ENCODE data around the gene CALML3.

The CALML3 gene

GRCh38 chr10:5491477-5491876, 33.3 kb upstream of the CALML3 start:
- DNase-seq: no peak

GRCh38 chr10:5492322-5492855, 32.4 kb upstream of the CALML3 start:
- no peak for DNase-seq

- DNase-seq: no peak
These were observed 31.7 kb upstream of the CALML3 start for GRCh38 chr10:5492929-5493576.

GRCh38 chr10:5493691-5494090, 31.1 kb upstream of the CALML3 start:
- DNase-seq: no peak

- no peak for DNase-seq
These were observed 30.1 kb upstream of the CALML3 start for GRCh38 chr10:5494611-5495010.

GRCh38 chr10:5496261-5497250, 28.2 kb upstream of the CALML3 start:
- no peak for DNase-seq

- DNase-seq: no peak
These were observed 27.5 kb upstream of the CALML3 start for GRCh38 chr10:5497289-5497688.

- DNase-seq: no peak
These were observed 26.6 kb upstream of the CALML3 start for GRCh38 chr10:5497948-5498730.

GRCh38 chr10:5498791-5499492, 25.8 kb upstream of the CALML3 start:
- no peak for DNase-seq

GRCh38 chr10:5499493-5500140, 25.1 kb upstream of the CALML3 start, which contains the start of gene CALML5:
TSS of gene CALML5 (minus strand) at chr10:5499570. CDS start at chr10:5499438, 132 bp downstream.
- no peak for DNase-seq

GRCh38 chr10:5500162-5500670, 24.5 kb upstream of the CALML3 start:
- no peak for DNase-seq

- no peak for DNase-seq
These were observed 23.9 kb upstream of the CALML3 start for GRCh38 chr10:5500910-5501309.

- DNase-seq: no peak
These were observed 22.7 kb upstream of the CALML3 start for GRCh38 chr10:5502061-5502521.

GRCh38 chr10:5502571-5503476, 21.9 kb upstream of the CALML3 start:
- no peak for DNase-seq

GRCh38 chr10:5503477-5503835, 21.3 kb upstream of the CALML3 start:
- no peak for DNase-seq

- no peak for DNase-seq
These were observed 20.4 kb upstream of the CALML3 start for GRCh38 chr10:5504146-5505072.

- no peak for DNase-seq
These were observed 18.5 kb upstream of the CALML3 start for GRCh38 chr10:5506246-5506645.

- DNase-seq: no peak
These were observed 17.8 kb upstream of the CALML3 start for GRCh38 chr10:5506751-5507648.

Data from fibroblast of skin of abdomen (primary cell).